ENCODE data around the gene TTBK1.

Gene TTBK1

DNA sequence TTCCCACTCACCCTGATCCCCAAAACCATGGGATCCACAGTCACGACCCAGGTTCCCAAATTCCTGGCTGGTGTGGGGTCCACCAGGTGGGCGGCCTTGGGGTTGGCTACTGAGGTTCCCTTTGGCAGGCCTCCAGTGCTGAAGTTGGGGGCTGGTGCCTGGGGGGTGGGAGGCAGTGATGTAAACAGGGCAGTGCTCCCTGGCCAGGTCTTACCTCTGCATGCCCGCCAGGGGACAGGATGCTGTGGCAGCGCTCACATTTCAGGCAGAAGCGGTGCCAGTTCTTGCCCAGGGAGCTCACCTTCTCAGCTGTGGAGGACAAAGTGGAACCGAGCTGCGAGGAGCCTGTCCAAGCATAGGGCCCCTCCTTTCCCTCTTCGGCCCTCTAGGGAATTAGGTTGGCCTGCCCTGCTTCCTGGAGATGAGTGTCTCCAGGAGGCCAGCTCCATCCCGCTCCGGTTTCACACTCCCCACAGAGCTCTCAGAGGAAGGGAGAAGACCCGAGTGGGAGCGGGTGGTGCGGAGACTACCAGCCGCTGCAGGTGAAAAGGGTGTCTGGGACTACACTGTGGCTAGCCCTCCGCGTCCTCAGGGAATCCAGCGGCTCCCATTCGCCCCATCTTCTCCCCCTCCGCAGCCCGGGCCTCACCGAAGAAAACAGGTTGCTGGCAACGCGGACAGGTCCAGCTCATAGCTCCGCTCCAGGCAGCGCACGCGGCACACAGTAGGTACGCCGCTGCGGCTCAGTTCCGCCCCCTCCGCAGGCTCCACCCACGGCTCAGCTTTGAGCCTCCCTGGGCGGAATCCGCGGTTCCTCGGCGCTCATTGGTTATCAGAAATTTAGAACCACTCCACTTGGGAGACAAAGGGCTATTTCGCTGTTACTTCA lies 65.1 kb downstream of the TTBK1 start, which contains the start of gene CRIP3:
TSS of gene CRIP3 (minus strand) at position 726 of the 889 bp plus-strand sequence. CDS start at position 692, 34 bp downstream.
- DNase-seq: peak in 2 of 4 experiments; percentile 10 to 38

DNA sequence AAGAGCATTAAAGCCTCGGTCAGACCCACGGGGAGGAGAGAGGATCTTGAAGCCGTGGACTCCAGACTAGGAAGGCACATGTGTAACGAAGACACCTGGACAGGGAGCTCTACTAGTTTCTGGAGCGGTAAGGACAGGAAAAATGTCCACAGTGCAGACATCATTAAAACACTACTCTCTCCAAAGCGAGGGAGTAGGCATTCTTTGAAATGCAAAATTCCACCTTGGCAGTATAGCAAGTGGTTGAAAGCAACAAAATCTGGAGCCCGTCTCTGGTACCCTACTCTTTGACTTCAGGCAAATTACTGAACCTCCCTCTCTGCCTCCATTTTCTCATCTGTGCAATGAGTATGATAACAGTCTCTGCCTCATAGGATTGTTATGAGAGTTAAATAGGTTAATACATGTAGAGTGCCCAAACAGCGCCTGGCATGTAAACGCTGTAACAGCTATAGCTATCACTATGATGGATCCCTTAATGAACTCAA lies 65.8 kb downstream of the TTBK1 start:
- DNase-seq: no peak

DNA sequence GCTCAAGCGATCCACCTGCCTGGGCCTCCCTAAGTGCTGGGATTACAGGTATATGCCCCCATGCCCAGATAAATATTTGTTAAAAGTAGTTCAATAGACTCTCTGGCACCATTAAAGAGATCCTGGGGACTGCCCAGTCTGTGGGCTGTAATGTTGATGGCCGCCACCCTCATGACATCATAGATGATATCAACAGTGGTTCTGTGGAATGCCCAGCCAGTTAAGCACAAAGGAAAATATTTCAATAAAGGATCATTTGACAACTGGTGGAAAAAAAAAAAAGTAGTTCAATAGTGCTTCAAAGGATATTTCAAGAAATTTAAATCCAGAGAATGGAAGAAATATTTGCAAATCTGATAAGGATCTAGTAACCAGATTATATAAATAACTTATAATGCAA lies 66.9 kb downstream of the TTBK1 start:
- no peak for DNase-seq

DNA sequence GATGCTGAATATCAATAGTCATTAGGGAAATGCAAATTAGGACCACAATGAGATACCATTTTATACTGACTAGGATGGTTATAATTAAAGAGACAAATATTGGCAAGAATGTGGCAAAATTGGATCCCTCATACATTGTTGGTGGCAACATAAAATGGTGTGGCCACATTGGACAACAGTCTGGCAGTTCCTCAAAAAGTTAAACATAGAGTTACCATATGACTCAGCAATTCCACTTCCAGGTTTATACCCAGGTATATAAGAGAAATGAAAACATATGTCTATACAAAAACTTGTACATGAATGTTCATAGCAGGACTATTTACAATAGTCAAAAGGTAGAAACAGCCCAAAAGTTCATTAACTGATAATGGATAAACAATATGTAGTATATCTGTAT lies 67.3 kb downstream of the TTBK1 start:
- no peak for DNase-seq

DNA sequence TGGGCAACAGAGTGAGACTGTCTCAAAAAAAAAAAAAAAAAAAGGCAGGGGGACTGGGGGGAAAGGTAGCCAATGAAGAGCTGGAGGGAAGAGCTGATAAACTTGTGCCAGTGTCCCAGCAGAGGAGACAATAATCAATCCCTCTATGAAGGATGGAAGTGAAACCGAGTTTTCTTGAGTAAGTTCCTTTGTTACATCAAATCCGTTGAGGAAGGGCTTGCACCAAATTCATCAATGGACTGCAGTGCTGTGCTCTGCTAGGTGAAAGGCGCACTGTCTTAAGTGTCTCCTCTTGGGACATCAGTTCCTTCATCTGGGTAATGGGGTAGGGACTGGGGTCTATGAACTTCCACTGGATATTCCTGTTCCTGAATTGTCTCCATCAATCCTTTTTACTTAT lies 68.4 kb downstream of the TTBK1 start:
- no peak for DNase-seq

DNA sequence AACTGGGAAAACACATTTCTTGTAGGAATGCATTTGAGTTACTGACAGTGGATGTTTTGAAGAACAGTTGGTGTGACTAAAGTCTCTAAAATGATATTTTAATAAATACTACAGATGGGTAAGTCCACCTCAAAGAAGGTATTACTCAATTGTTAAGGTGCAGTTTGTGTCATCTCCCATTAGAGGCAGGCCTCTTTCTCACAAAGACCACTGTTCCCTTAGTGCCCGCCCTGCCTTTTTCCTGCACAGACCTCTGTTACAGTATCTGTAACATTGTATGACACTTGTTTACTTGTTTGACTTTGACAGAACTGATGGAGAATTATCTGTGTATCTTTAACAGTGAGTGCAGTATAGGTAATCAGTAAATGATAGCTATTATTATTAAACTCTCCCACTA lies 70.5 kb downstream of the TTBK1 start:
- DNase-seq: no peak

DNA sequence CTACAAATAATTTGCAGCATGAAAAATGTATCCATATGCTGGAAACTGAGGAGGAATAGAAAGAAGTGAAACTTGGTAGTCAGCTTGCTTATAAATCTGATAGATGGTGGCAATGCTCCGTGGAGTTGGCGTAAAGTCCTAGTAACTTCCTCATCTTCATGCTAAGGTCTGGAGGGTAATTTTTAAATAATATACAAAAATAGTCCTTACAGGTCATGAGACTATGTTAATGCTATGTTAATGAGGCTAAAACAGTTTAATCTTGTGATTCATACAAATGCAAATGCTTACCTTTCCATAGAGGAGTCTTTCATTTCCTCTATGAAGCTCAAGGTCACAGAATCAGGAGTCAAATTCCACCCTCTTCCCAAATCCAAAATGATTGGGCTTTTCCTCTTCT lies 74.7 kb downstream of the TTBK1 start:
- no peak for DNase-seq

DNA sequence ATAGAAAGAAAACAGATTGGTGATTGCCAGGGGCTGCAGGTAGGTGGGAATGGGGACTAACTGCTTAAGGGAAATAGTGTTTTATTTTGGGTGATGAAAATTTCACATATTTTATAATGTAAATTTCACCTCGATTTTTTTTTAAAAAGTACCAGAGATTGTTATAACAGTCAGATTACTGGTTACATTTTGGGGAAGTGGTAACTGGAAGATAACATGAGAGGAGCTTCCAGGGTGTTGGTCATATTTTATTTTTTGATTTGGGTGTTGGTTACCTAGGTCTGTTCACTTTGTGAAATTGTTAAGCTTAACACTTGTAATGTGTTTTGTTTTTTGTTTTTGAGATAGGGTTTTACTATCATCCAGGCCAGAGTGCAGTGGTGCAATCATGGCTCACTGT lies 82.6 kb downstream of the TTBK1 start:
- DNase-seq: no peak

DNA sequence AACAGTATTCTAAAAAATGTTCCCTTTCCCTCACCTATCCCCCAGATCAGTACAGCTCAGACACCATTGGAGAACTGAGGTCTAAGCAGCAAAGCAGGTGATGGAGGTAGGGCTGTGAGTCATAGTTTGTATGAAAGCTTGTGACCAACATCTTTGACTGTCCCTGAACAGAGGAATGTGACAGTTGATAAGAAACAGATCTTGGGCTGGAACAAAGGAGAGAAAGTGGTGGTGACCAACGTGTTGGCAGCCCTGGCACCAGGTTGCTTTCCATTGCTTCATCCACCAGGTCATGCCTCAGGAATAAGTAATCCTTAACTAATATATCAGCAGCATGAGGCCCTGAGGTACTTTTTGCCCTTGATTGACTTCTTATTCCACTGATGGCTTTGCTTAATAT lies 85.2 kb downstream of the TTBK1 start:
- DNase-seq: no peak

DNA sequence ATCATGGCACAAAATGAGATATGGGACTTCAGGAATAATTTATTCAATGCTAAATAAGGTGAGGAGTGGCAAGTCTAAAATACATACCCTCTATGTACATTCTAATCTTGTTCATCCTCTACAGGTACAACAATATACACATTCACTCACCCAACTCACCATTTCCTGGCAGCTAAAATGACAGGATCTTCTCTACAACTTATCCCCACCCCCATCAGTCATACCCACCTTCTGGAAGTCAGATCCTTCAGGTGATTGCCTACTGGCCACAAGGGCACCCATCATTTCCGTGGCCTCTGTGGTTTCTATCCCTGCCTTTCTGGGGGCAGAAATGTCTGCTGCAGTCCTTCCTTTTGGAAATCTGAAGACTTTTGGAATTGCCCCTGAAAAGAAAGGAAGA lies 88.2 kb downstream of the TTBK1 start:
- no peak for DNase-seq

DNA sequence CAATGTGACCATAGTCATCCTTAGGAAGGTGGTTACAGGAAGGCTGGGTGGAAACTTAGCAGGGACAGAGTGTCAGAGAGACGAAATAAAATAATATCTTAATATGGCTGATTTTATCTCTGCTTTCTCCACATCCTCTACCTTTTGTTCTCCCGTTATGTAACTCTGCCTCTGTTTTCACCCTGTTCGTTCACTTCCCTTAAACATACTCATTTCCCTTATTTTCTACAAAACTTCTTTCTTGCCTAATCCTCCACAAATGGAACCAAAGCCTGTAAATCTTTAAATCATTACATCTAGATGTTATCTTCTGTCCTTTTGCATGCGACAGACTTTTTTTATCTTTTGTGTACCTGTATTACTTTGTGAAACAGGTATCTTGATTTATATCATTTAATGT lies 88.6 kb downstream of the TTBK1 start:
- DNase-seq: no peak

DNA sequence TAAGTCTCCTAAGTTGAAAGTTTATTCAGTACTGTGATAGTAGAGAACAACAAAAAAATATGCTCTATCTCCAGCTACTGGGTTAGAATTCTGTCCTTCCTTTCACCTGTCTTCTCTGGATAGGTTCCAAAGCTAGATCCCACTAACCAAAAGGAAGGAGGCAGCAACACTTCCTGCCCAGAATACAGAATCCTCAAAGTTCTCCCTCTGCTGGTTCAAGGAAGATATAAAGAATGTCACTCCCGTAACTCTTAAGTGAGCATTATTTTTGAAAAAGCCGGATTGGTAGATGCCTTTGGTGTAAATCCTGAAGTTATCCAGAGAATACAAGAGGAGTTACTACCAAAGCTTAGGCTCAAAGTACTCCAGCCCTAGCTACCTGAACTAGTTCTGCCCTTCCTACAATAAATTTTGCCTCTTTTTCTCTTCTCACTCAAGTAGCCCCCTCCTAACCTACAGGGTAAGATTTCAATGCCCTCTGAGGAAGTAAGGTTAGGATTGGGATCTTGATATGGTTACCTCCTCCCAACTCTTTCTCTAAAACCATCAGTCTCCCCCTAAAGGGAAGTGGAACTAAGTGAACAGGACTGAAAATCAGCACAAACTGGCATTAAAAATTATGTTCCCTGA lies 91.3 kb downstream of the TTBK1 start:
- DNase-seq: no peak

DNA sequence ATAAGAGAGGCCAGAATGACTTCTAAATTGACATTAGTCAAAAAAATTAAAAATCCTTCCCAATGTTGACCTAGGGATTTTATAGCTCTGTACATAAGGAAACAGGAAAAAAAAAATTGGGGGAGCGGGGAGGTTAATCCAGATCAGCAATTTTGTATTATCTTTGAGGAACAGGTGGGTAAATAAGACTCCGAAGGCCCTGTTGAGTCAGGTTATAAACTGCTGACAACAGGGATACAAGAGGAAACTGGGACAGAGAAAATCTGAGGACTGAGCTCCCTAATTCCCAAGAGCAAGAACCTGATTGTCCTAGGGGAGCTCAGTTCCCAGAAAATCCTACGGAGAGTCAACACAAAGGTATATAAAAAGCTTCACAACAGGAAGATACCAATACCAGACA lies 92.2 kb downstream of the TTBK1 start:
- DNase-seq: no peak

DNA sequence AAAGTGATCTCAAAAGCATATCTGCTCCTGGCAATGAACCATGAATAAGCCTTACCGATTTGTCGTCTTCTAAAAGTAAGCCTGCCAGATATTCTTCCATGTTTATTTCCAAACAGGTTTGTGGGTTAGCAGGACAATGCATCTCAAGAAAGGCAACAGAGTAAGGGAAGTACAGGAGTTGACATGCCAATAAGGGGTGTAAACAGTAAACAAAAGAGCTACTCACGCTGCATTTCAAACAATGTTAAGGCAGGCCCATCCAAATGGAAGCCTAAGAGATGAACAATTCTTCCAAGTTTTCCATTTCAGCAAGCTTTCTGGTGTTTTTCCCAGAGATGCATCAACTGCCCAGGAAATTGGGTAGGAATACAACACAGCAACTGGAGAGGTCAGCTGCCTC lies 93.1 kb downstream of the TTBK1 start:
- DNase-seq: no peak

All from activated naive CD4-positive, alpha-beta T cell (primary cell).